ENCODE data around the gene ACSM4. TPM values are rescaled to one million over a fixed set of nuclear protein-coding genes. Genes with fewer than 3 reads are reported as not detected.

The ACSM4 gene
- total and polyA plus RNA-seq, 2 donors: not detected

DNA sequence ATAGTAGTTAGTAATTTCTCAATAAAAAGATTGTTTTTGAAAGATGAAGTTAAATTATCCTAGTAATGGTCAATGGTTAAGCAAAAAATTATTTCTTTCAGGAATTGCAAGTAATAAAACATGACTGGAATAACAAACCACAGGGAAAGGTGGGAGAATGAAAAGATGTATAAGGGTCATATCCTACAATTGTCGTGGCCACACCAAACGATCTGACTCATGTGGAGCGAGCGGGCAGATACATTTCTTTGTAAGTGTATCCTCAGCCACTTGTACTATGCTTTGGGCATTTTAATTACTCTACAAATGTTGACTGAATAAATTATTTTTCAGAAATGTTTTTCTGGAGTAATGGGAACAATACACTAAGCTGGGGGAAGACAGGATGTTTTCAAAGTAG, 45.5 kb downstream of the ACSM4 start:
- H3K4me3 ChIP-seq (ENCODE audit: low read length in 2 of 2): no peak overlapping the region
- H3K4me1 ChIP-seq (ENCODE audit: control insufficient read depth in 2 of 2, insufficient read depth in 2 of 2, low read length in 2 of 2): peaks cover 0 to 12% of the 10 kb centered on the region in 2 donors
- DNase-seq (ENCODE audit: low read depth in 6 of 9, low spot score in 9 of 9): no peak
- peaks cover 0 to 5% of the 10 kb centered on the region in 2 donors for H3K9me3 ChIP-seq (ENCODE audit: control insufficient read depth in 2 of 2, insufficient read depth in 1 of 2, low read length in 1 of 2)
- no peaks in the 10 kb centered on the region for H3K27me3 ChIP-seq (ENCODE audit: control insufficient read depth in 2 of 2, insufficient read depth in 1 of 2, low read length in 1 of 2)
- WGBS: 87% methylated on average over 4 of the region's 4 CpGs
- no peak overlapping the region for H3K27ac ChIP-seq (ENCODE audit: low read depth in 1 of 2, low read length in 1 of 2)
- H3K36me3 ChIP-seq (ENCODE audit: control insufficient read depth in 2 of 2, insufficient read depth in 2 of 2, low read length in 1 of 2): no peaks in the 10 kb centered on the region

DNA sequence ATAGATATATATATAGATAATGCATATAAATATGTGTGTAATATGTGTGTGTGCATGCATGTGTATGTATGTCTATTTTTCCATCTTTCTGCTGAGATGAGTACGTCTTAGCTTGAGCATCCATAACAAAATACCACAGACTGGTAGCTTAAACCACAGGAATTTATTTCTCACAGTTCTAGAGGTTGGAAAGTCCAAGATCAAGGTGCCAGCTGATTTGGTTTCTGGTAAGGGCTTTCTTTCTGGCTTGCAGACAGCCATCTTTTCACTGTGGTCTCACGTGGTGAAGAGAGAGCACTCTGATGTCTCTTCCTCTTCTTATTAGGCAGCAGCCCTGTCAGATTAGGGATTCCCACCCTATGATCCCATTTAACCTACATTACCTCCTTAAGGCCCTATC, 47.3 kb downstream of the ACSM4 start:
- no peak for DNase-seq (ENCODE audit: low read depth in 6 of 9, low spot score in 9 of 9)
- H3K4me1 ChIP-seq (ENCODE audit: control insufficient read depth in 2 of 2, insufficient read depth in 2 of 2, low read length in 2 of 2): peaks cover 0 to 3% of the 10 kb centered on the region in 2 donors
- H3K27me3 ChIP-seq (ENCODE audit: control insufficient read depth in 2 of 2, insufficient read depth in 1 of 2, low read length in 1 of 2): no peaks in the 10 kb centered on the region
- H3K27ac ChIP-seq (ENCODE audit: low read depth in 1 of 2, low read length in 1 of 2): no peak overlapping the region
- H3K9me3 ChIP-seq (ENCODE audit: control insufficient read depth in 2 of 2, insufficient read depth in 1 of 2, low read length in 1 of 2): no peaks in the 10 kb centered on the region
- H3K36me3 ChIP-seq (ENCODE audit: control insufficient read depth in 2 of 2, insufficient read depth in 2 of 2, low read length in 1 of 2): no peaks in the 10 kb centered on the region
- WGBS: 28% methylated on average over 2 of the region's 2 CpGs
- no peak overlapping the region for H3K4me3 ChIP-seq (ENCODE audit: low read length in 2 of 2)

DNA sequence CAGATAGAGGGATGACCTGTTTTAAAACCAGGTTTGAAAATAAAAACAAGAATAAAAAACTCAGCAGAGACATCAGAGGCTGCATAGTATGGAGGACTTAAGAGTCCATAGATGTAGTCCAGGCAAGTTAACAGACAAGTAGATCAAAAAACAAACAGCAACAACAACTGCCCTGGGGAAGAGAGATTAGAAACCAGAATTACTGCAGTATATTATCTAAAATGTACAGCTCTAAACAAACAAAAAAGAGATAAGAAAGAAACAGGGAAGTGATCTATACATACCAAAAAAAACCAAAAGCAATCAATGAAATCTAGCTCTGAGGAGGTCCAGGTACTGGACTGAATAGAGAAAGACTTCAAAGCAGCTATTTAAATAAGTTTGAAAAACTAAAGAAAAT, 48.8 kb downstream of the ACSM4 start:
- Histone ChIP-seq H3K36me3 (ENCODE audit: control insufficient read depth in 2 of 2, insufficient read depth in 2 of 2, low read length in 1 of 2) (no peaks in the 10 kb centered on the region), H3K9me3 (ENCODE audit: control insufficient read depth in 2 of 2, insufficient read depth in 1 of 2, low read length in 1 of 2) (no peaks in the 10 kb centered on the region), H3K4me1 (ENCODE audit: control insufficient read depth in 2 of 2, insufficient read depth in 2 of 2, low read length in 2 of 2) (no peaks in the 10 kb centered on the region), H3K27me3 (ENCODE audit: control insufficient read depth in 2 of 2, insufficient read depth in 1 of 2, low read length in 1 of 2) (no peaks in the 10 kb centered on the region), H3K4me3 (ENCODE audit: low read length in 2 of 2) (no peak overlapping the region), H3K27ac (ENCODE audit: low read depth in 1 of 2, low read length in 1 of 2) (no peak overlapping the region)
- no peak for DNase-seq (ENCODE audit: low read depth in 6 of 9, low spot score in 9 of 9)

DNA sequence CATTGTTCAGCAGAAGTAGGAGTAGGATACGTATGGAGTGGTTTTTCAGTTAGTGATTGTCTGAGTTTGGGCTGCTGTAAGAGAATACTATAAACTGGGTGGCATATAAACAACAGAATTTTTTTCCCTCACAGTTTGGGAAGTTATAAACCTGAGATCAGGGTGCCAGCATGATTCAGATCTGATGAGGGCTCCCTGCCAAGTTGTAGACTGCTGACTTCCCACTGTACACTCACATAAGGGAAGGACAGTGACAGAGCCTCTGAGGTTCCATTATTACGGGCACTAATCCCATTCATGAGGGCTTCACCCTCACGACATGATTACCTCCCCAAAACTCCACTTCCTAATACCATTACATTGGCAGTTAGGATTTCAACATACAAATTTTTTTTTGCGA, 50.7 kb downstream of the ACSM4 start:
- WGBS: 96% methylated on average over 4 of the region's 4 CpGs
- Histone ChIP-seq H3K27me3 (ENCODE audit: control insufficient read depth in 2 of 2, insufficient read depth in 1 of 2, low read length in 1 of 2) (no peaks in the 10 kb centered on the region), H3K4me1 (ENCODE audit: control insufficient read depth in 2 of 2, insufficient read depth in 2 of 2, low read length in 2 of 2) (no peaks in the 10 kb centered on the region), H3K36me3 (ENCODE audit: control insufficient read depth in 2 of 2, insufficient read depth in 2 of 2, low read length in 1 of 2) (no peaks in the 10 kb centered on the region), H3K9me3 (ENCODE audit: control insufficient read depth in 2 of 2, insufficient read depth in 1 of 2, low read length in 1 of 2) (no peaks in the 10 kb centered on the region), H3K27ac (ENCODE audit: low read depth in 1 of 2, low read length in 1 of 2) (no peak overlapping the region), H3K4me3 (ENCODE audit: low read length in 2 of 2) (no peak overlapping the region)
- no peak for DNase-seq (ENCODE audit: low read depth in 6 of 9, low spot score in 9 of 9)

DNA sequence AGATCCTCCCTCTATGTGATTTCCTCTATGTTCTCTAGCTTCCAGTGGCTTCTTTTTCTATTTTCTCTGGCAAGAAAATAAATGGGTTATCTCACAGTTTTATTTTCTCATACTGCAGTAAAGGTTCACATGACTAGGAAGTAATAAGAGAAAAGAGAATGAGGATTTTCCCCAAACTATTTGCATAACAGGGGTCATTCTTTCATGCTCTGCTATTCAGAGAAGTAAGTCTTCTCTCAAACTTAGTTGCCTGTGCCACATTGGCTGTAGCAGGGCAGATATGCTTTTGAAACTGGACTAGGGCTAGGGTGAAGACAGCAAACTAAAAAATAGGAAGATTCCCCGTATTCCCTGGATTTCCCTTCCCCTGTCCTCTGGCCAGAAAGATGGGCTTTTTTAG, 57.4 kb downstream of the ACSM4 start:
- no peaks in the 10 kb centered on the region for H3K27me3 ChIP-seq (ENCODE audit: control insufficient read depth in 2 of 2, insufficient read depth in 1 of 2, low read length in 1 of 2)
- no peaks in the 10 kb centered on the region for H3K9me3 ChIP-seq (ENCODE audit: control insufficient read depth in 2 of 2, insufficient read depth in 1 of 2, low read length in 1 of 2)
- no peak overlapping the region for H3K27ac ChIP-seq (ENCODE audit: low read depth in 1 of 2, low read length in 1 of 2)
- no peaks in the 10 kb centered on the region for H3K36me3 ChIP-seq (ENCODE audit: control insufficient read depth in 2 of 2, insufficient read depth in 2 of 2, low read length in 1 of 2)
- H3K4me1 ChIP-seq (ENCODE audit: control insufficient read depth in 2 of 2, insufficient read depth in 2 of 2, low read length in 2 of 2): no peaks in the 10 kb centered on the region
- no peak overlapping the region for H3K4me3 ChIP-seq (ENCODE audit: low read length in 2 of 2)
- DNase-seq (ENCODE audit: low read depth in 6 of 9, low spot score in 9 of 9): no peak
- WGBS: 96% methylated on average over 1 of the region's 1 CpG

DNA sequence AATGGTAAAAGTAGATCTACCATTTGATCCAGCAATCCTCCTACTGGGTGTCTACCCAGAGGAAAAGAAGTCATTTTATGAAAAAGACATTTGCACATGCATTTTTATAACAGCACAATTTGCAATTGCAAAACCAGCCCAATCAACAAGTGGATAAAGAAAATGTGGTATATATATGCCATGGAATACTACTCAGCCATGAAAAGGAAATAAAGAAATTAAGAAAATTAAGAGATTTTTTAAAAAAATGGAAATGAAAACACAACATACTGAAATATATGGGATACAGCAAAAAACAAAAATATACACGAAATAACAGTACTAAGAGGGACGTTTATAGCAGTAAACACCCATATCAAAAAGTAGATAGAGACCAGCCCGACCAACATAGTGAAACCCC, 58.9 kb downstream of the ACSM4 start:
- 92% methylated on average over 3 of the region's 3 CpGs for WGBS
- H3K27me3 ChIP-seq (ENCODE audit: control insufficient read depth in 2 of 2, insufficient read depth in 1 of 2, low read length in 1 of 2): no peaks in the 10 kb centered on the region
- H3K4me1 ChIP-seq (ENCODE audit: control insufficient read depth in 2 of 2, insufficient read depth in 2 of 2, low read length in 2 of 2): no peaks in the 10 kb centered on the region
- no peak overlapping the region for H3K27ac ChIP-seq (ENCODE audit: low read depth in 1 of 2, low read length in 1 of 2)
- H3K4me3 ChIP-seq (ENCODE audit: low read length in 2 of 2): no peak overlapping the region
- H3K9me3 ChIP-seq (ENCODE audit: control insufficient read depth in 2 of 2, insufficient read depth in 1 of 2, low read length in 1 of 2): no peaks in the 10 kb centered on the region
- no peak for DNase-seq (ENCODE audit: low read depth in 6 of 9, low spot score in 9 of 9)
- no peaks in the 10 kb centered on the region for H3K36me3 ChIP-seq (ENCODE audit: control insufficient read depth in 2 of 2, insufficient read depth in 2 of 2, low read length in 1 of 2)

DNA sequence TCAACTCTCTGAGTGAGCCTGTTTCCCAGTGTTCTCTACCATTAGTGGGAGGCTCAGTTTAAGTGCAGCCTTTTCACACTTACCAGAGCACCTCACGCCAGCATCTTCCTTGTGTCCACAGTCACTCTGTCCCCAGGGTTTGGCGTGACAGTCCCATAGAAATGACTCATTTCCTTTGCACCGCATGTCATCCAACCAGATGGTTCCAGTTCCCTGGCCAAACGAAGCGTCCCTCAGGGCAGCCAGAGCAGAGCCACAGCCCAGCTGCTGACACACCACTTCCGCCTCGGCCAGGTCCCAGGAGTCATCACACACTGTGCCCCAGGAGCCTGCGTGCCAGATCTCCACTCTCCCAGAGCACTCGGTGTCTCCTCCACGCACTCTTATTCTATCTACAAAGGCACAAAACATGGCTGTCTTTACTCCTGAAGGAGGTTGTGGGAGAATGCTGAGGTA, 65.4 kb downstream of the ACSM4 start:
- Histone ChIP-seq H3K27ac (ENCODE audit: low read depth in 1 of 2, low read length in 1 of 2) (no peak overlapping the region), H3K27me3 (ENCODE audit: control insufficient read depth in 2 of 2, insufficient read depth in 1 of 2, low read length in 1 of 2) (no peaks in the 10 kb centered on the region), H3K4me3 (ENCODE audit: low read length in 2 of 2) (no peak overlapping the region), H3K9me3 (ENCODE audit: control insufficient read depth in 2 of 2, insufficient read depth in 1 of 2, low read length in 1 of 2) (no peaks in the 10 kb centered on the region), H3K36me3 (ENCODE audit: control insufficient read depth in 2 of 2, insufficient read depth in 2 of 2, low read length in 1 of 2) (no peaks in the 10 kb centered on the region), H3K4me1 (ENCODE audit: control insufficient read depth in 2 of 2, insufficient read depth in 2 of 2, low read length in 2 of 2) (no peaks in the 10 kb centered on the region)
- DNase-seq (ENCODE audit: low read depth in 6 of 9, low spot score in 9 of 9): no peak
- 89% methylated on average over 10 of the region's 10 CpGs for WGBS

- Histone ChIP-seq H3K27ac (ENCODE audit: low read depth in 1 of 2, low read length in 1 of 2) (no peak overlapping the region), H3K36me3 (ENCODE audit: control insufficient read depth in 2 of 2, insufficient read depth in 2 of 2, low read length in 1 of 2) (no peaks in the 10 kb centered on the region), H3K9me3 (ENCODE audit: control insufficient read depth in 2 of 2, insufficient read depth in 1 of 2, low read length in 1 of 2) (no peaks in the 10 kb centered on the region), H3K4me1 (ENCODE audit: control insufficient read depth in 2 of 2, insufficient read depth in 2 of 2, low read length in 2 of 2) (no peaks in the 10 kb centered on the region), H3K27me3 (ENCODE audit: control insufficient read depth in 2 of 2, insufficient read depth in 1 of 2, low read length in 1 of 2) (no peaks in the 10 kb centered on the region), H3K4me3 (ENCODE audit: low read length in 2 of 2) (no peak overlapping the region)
- no peak for DNase-seq (ENCODE audit: low read depth in 6 of 9, low spot score in 9 of 9)
- 95% methylated on average over 6 of the region's 6 CpGs for WGBS
Measured at GRCh38 chr12:7373226-7373625, 69.4 kb downstream of the ACSM4 start.

GRCh38 chr12:7374423-7375144, 70.7 kb downstream of the ACSM4 start:
- Histone ChIP-seq H3K36me3 (ENCODE audit: control insufficient read depth in 2 of 2, insufficient read depth in 2 of 2, low read length in 1 of 2) (no peaks in the 10 kb centered on the region), H3K9me3 (ENCODE audit: control insufficient read depth in 2 of 2, insufficient read depth in 1 of 2, low read length in 1 of 2) (no peaks in the 10 kb centered on the region), H3K27me3 (ENCODE audit: control insufficient read depth in 2 of 2, insufficient read depth in 1 of 2, low read length in 1 of 2) (no peaks in the 10 kb centered on the region), H3K27ac (ENCODE audit: low read depth in 1 of 2, low read length in 1 of 2) (no peak overlapping the region), H3K4me3 (ENCODE audit: low read length in 2 of 2) (no peak overlapping the region), H3K4me1 (ENCODE audit: control insufficient read depth in 2 of 2, insufficient read depth in 2 of 2, low read length in 2 of 2) (no peaks in the 10 kb centered on the region)
- peak in 3 of 9 donors; percentile 5 to 34 (median 7) for DNase-seq (ENCODE audit: low read depth in 6 of 9, low spot score in 9 of 9)
- 55% methylated on average over 17 of the region's 17 CpGs for WGBS

Measured in thymus (tissue), 11 donors.